ENCODE results near the gene KIRREL1. TPM values are rescaled to one million over a fixed set of nuclear protein-coding genes. Genes with fewer than 3 reads are reported as not detected.
A peak's percentile ranks its signal among the peaks of the same experiment; 100 is the strongest.
"Not testable (repeated sequence)": the region's sequence is repeated elsewhere in the genome, so short reads cannot be mapped to it uniquely, and the experiment has no call there.

KIRREL1 gene
- total RNA-seq, 1 donor from 2014 or later, result 26.8 TPM

- DNase-seq (ENCODE audit: low spot score), result no peak
These were observed 111.4 kb downstream of the KIRREL1 start for GRCh38 chr1:158104891-158105290.

GRCh38 chr1:158105352-158106095, 112.1 kb downstream of the KIRREL1 start:
- no peak for DNase-seq (ENCODE audit: low spot score)

- no peak for DNase-seq (ENCODE audit: low spot score)
These were observed 114.5 kb downstream of the KIRREL1 start for GRCh38 chr1:158107916-158108315.

GRCh38 chr1:158112994-158113758, 119.7 kb downstream of the KIRREL1 start:
- peak; percentile 24 for DNase-seq (ENCODE audit: low spot score)

- no peak for DNase-seq (ENCODE audit: low spot score)
These were observed 120.3 kb downstream of the KIRREL1 start for GRCh38 chr1:158113759-158114127.

GRCh38 chr1:158115126-158115525, 121.7 kb downstream of the KIRREL1 start:
- no peak for DNase-seq (ENCODE audit: low spot score)

- no peak for DNase-seq (ENCODE audit: low spot score)
These were observed 123.1 kb downstream of the KIRREL1 start for GRCh38 chr1:158116311-158117167.

- peak; percentile 31 for DNase-seq (ENCODE audit: low spot score)
These were observed 124.6 kb downstream of the KIRREL1 start for GRCh38 chr1:158117854-158118704.

- DNase-seq (ENCODE audit: low spot score), result no peak
These were observed 125.4 kb downstream of the KIRREL1 start for GRCh38 chr1:158118713-158119402.

- DNase-seq (ENCODE audit: low spot score), result no peak
These were observed 126.7 kb downstream of the KIRREL1 start for GRCh38 chr1:158119976-158120653.

GRCh38 chr1:158121604-158122254, 128.3 kb downstream of the KIRREL1 start:
- DNase-seq (ENCODE audit: low spot score), result peak; percentile 22

- DNase-seq (ENCODE audit: low spot score), result no peak
These were observed 129.5 kb downstream of the KIRREL1 start for GRCh38 chr1:158122833-158123388.

GRCh38 chr1:158124034-158124433, 130.6 kb downstream of the KIRREL1 start:
- DNase-seq (ENCODE audit: low spot score), result peak; percentile 74

GRCh38 chr1:158124999-158125398, 131.6 kb downstream of the KIRREL1 start:
- peak; percentile 93 for DNase-seq (ENCODE audit: low spot score)

- DNase-seq (ENCODE audit: low spot score), result no peak
These were observed 133.0 kb downstream of the KIRREL1 start for GRCh38 chr1:158126425-158126824.

- not testable (repeated sequence) for DNase-seq (ENCODE audit: low spot score)
These were observed 135.1 kb downstream of the KIRREL1 start for GRCh38 chr1:158128531-158128930.

- DNase-seq (ENCODE audit: low spot score), result no peak
These were observed 137.8 kb downstream of the KIRREL1 start for GRCh38 chr1:158131217-158131616.

GRCh38 chr1:158140764-158141192, 147.3 kb downstream of the KIRREL1 start:
- no peak for DNase-seq (ENCODE audit: low spot score)

- DNase-seq (ENCODE audit: low spot score), result peak; percentile 52
These were observed 151.8 kb downstream of the KIRREL1 start for GRCh38 chr1:158145173-158145719.
